Right lobe of liver (tissue), 4 donors: ENCODE data around the gene CBL.

Experiments
- POLR2A ChIP-seq: fragments of 450-650 bp; IDR thresholded peaks from one replicate; pipeline ENCODE4 v1.6.1; 2017; ENCODE audit warnings: antibody characterized with exemption, mild to moderate bottlenecking
- TF ChIP-seq, protein P1 (sequence below), 4 donors: fragments of 200-600 bp in 3 of 4; fragments of 450-650 bp in 1 of 4; IDR thresholded peaks; one replicate each; pipeline versions ENCODE4 v1.5.1 to v1.8.0; 2016 to 2022; ENCODE audit warnings: antibody characterized with exemption in 4 of 4, mild to moderate bottlenecking in 2 of 4
- donor health status: DM: no; HTN: no; CAD: no.
- donor health status: DM: no; HTN: no; CAD: no.
- donor health status: DM: no; HTN: yes; CAD: no.

DNA sequence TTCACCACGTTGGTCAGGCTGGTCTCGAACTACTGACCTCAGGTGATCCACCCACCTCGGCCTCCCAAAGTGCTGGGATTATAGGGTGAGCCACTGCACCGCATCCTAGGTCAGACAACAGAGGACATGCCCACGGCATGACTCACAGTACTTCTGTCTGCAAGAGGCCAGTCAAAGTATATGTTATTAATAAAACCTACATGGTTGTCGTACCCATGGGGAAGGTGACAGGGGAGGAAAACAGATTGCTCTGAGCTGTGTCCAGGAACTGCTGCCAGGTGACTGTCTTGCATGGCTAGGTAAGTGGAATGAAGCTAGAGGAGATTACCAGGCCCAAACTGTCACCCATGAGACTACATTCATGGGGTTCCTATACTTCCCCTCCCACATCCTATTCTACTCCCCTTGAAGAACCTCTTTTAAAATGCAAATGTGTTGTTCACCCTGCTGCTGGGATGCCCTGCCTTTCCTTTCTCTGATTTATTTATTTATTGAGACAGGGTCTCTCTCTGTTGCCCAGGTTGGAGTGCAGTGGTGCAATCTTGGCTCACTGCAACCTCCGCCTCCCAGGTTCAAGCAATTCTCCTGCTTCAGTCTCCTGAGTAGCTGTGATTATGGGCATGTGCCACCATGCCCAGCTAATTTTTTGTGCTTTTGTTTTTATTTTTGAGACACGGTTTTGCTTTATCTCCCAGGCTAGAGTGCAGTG is 39.6 kb upstream of the CBL start:
- TF ChIP-seq, protein P1, sequence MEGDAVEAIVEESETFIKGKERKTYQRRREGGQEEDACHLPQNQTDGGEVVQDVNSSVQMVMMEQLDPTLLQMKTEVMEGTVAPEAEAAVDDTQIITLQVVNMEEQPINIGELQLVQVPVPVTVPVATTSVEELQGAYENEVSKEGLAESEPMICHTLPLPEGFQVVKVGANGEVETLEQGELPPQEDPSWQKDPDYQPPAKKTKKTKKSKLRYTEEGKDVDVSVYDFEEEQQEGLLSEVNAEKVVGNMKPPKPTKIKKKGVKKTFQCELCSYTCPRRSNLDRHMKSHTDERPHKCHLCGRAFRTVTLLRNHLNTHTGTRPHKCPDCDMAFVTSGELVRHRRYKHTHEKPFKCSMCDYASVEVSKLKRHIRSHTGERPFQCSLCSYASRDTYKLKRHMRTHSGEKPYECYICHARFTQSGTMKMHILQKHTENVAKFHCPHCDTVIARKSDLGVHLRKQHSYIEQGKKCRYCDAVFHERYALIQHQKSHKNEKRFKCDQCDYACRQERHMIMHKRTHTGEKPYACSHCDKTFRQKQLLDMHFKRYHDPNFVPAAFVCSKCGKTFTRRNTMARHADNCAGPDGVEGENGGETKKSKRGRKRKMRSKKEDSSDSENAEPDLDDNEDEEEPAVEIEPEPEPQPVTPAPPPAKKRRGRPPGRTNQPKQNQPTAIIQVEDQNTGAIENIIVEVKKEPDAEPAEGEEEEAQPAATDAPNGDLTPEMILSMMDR (IDR thresholded peaks at IDR 0.05): no peak
- no peak for TF ChIP-seq POLR2A
